ENCODE measurements around the gene C6orf47. TPM values are rescaled to one million over a fixed set of nuclear protein-coding genes. Genes with fewer than 3 reads are reported as not detected.

C6orf47 gene
- total and polyA plus RNA-seq, 10 of the 15 experiments (the other 5 are each of a cell fraction or from before 2014, with no cell fraction given), result 0.16 to 20.4 (median 17.3) TPM; not detected in 1

- TF ChIP-seq TARDBP (IDR thresholded peaks at IDR 0.05; ENCODE audit: borderline replicate concordance) (no peak), ESRRA (IDR thresholded peaks at IDR 0.05; ENCODE audit: low read length) (no peak), NR2C1 (IDR thresholded peaks at IDR 0.05) (no peak), CREM (IDR thresholded peaks at IDR 0.05; ENCODE audit: low read depth) (peak; percentile 92), SMAD1 (IDR thresholded peaks at IDR 0.05; ENCODE audit: low read depth, partially characterized antibody) (no peak), CHD4 (IDR thresholded peaks at IDR 0.05) (no peak), CHD2 (IDR thresholded peaks at IDR 0.05; ENCODE audit: borderline replicate concordance, low read depth, low read length) (0 out of 2 replicates have a peak, but pooled peaks have one; percentile 48), HDGF (IDR thresholded peaks at IDR 0.05) (no peak), CEBPB (IDR thresholded peaks at IDR 0.05; ENCODE audit: borderline replicate concordance in 1 of 2, low read depth in 2 of 2, low read length in 2 of 2) (peak in 1 of 2 experiments; percentile 94; a peak in 2 of 4 replicates), ZBTB4 (CRISPR knock-in tag; IDR thresholded peaks at IDR 0.05) (no peak), NRF1 (conservative IDR thresholded peaks at IDR 0.05; ENCODE audit: low read depth, low read length) (no peak), IKZF1 (conservative IDR thresholded peaks at IDR 0.05) (peak; percentile 60), RAD51 (IDR thresholded peaks at IDR 0.05) (no peak), BCL11A (IDR thresholded peaks at IDR 0.05; ENCODE audit: low read depth, low read length) (0 out of 2 replicates have a peak, but pooled peaks have one; percentile 7), ZNF217 (IDR thresholded peaks at IDR 0.05) (no peak), IRF4 (IDR thresholded peaks at IDR 0.05; ENCODE audit: low read depth, low read length) (0 out of 2 replicates have a peak, but pooled peaks have one; percentile 5), STAT3 (IDR thresholded peaks at IDR 0.05; ENCODE audit: low read depth, low read length) (no peak), ZNF274 (IDR thresholded peaks at IDR 0.05; ENCODE audit: insufficient read depth, insufficient read length) (no peak), ZNF24 (IDR thresholded peaks at IDR 0.05) (0 out of 2 replicates have a peak, but pooled peaks have one; percentile 22), CHD1 (IDR thresholded peaks at IDR 0.05; ENCODE audit: low read depth, low read length) (peak; percentile 96), JUNB (IDR thresholded peaks at IDR 0.05) (no peak)
- TF ChIP-seq, protein P1, sequence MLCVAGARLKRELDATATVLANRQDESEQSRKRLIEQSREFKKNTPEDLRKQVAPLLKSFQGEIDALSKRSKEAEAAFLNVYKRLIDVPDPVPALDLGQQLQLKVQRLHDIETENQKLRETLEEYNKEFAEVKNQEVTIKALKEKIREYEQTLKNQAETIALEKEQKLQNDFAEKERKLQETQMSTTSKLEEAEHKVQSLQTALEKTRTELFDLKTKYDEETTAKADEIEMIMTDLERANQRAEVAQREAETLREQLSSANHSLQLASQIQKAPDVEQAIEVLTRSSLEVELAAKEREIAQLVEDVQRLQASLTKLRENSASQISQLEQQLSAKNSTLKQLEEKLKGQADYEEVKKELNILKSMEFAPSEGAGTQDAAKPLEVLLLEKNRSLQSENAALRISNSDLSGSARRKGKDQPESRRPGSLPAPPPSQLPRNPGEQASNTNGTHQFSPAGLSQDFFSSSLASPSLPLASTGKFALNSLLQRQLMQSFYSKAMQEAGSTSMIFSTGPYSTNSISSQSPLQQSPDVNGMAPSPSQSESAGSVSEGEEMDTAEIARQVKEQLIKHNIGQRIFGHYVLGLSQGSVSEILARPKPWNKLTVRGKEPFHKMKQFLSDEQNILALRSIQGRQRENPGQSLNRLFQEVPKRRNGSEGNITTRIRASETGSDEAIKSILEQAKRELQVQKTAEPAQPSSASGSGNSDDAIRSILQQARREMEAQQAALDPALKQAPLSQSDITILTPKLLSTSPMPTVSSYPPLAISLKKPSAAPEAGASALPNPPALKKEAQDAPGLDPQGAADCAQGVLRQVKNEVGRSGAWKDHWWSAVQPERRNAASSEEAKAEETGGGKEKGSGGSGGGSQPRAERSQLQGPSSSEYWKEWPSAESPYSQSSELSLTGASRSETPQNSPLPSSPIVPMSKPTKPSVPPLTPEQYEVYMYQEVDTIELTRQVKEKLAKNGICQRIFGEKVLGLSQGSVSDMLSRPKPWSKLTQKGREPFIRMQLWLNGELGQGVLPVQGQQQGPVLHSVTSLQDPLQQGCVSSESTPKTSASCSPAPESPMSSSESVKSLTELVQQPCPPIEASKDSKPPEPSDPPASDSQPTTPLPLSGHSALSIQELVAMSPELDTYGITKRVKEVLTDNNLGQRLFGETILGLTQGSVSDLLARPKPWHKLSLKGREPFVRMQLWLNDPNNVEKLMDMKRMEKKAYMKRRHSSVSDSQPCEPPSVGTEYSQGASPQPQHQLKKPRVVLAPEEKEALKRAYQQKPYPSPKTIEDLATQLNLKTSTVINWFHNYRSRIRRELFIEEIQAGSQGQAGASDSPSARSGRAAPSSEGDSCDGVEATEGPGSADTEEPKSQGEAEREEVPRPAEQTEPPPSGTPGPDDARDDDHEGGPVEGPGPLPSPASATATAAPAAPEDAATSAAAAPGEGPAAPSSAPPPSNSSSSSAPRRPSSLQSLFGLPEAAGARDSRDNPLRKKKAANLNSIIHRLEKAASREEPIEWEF (IDR thresholded peaks at IDR 0.05; ENCODE audit: insufficient replicate concordance, low read depth, low read length), result no peak
Measured at GRCh38 chr6:31702819-31703716, 42.5 kb upstream of the C6orf47 start, which contains the start of gene ABHD16A (continued).
